LHCN-M2 (cell line): ENCODE results near the gene TMEM151B. TPM values are rescaled to one million over a fixed set of nuclear protein-coding genes. Genes with fewer than 3 reads are reported as not detected.

Experiments
- DNase-seq: peaks from one replicate; pipeline ENCODE4 v3.0.0-alpha.2; 2012; ENCODE audit warnings: low read depth
- total RNA-seq: library from RNA; depleted of rRNA; stranded (reverse); fragments of >200 nt; gene quantifications from 2 replicates; pipeline ENCODE4 v1.2.3, GENCODE V29; 2014

TMEM151B gene
- total RNA-seq, 1 experiment from 2014 or later, result not detected

DNA sequence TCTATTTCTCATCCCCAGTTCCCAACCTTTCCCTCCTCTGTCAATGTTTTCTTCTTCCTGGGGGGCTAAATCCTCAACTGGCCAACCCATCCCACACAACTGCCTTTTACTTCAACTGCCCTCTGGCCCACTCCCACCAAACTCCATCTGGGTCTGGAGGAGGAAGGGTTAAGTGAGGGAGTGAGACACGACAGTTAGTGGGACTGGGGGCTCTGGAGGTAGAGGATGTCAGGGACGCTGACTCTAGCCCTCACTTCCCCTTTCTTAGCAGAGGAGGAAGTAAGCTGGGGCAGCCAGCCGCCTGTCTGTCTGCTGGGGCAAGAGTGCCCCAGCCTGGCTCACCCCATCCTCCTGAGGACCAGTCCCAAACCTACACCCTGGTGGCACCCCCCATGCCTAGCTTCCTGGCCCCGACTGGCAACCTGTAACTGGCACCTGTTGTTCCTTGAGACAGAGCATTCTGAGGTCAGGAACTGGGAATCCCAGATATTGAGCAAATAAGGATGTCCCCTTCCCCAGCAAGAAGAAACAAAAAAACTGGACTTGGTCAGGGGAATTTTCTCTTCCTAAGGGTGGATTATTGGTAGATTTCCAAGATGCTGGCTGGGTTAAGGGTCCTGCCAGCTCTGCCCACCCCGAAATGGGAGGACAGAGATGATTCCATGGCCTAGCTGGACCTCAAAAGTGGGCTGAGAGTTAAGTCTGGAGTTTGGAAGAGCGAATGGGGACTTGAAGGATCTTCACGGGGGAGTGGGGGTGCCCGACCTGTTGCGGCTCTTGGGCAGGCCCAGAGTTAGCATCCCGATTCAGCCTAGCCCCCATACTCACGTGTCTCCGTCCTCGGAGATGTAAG lies 5.9 kb upstream of the TMEM151B start:
- DNase-seq, result no peak

DNA sequence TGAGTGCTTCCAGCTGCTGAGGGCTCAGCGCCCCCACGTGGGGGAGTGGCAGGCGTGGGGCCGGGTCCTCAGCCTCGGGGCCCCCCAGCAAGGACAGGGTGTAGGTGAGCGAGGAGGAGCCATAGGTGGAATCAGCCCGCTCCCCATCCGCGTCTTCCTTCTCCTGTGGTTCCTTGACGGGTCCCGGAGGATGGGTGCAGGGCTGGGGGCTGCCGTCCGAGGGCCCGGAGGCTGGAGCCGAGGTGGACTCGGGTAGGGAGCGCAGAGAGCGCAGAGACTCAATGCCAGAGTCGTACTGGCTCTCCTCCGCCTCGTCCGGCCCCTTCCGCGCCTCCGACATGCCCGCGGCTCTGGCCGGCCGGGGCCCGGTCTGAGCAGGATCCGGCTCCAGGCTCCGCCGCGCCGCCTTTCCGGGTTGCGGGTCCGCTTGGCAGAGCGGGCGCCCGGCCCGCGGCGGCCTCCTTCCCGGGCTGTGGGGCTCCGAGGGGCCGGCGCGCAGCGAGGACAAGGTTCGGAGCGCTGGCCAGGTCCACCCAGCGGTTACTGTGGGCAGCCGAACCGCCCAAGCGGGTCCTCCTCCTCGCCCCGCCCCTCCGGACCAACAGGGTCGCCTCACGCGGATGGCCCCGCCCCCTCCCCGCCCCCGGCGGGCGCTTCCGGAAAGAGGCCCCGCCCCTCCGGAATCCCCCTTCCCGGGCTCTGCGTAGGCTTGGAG lies 5.1 kb upstream of the TMEM151B start, which contains the start of gene NFKBIE:
Gene NFKBIE (minus strand): TSS at position 545 of the 715 bp plus-strand sequence. CDS start 205 bp downstream, at position 340.
- peak; percentile 84 for DNase-seq

DNA sequence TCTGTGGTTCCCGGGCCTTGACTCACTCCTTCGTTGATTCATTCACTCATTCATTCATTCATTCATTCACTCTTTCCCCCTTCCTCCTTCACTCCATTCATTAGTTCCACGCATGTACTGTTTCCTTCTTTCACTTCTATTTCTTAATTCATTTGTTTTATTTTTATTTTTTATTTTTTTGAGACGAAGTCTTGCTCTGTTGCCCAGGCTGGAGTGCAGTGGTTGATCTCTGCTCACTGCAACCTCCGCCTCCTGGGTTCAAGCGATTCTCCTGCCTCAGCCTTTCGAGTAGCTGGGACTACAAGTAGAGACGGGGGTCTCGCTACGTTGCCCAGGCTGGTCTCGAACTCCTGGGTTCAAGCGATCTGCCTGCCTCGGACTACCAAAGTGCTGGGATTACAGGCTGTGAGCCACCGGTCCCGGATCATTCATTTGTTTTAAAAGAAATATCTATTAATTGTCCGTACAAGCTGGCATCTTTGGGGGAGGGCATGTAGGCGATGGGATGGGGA lies 4.5 kb upstream of the TMEM151B start:
- no peak for DNase-seq

DNA sequence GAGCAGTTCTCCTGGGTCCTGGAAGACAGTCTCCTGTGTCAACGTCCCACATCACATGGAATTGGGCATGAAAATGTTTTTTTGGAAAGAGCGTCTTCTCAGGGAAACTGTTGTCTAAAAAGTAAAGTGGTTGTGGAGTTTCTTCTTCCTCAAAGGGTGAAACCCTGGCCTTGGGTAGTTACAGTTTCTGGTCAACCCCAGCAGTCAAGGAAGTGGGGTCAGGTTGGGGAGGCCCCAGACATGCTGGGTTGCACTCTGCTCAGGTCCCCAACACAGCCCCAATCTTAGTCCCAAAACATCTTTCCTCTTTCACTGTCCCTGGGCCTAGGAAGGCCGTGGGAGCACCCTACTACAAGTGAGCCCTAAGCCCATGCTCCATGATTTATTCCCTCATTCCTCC lies 3.9 kb upstream of the TMEM151B start:
- DNase-seq, result no peak

GRCh38 chr6:44267252-44267651 lies 3.0 kb upstream of the TMEM151B start:
- DNase-seq, result no peak

- DNase-seq, result peak; percentile 43
Measured at GRCh38 chr6:44268095-44268628, 2.1 kb upstream of the TMEM151B start.

DNA sequence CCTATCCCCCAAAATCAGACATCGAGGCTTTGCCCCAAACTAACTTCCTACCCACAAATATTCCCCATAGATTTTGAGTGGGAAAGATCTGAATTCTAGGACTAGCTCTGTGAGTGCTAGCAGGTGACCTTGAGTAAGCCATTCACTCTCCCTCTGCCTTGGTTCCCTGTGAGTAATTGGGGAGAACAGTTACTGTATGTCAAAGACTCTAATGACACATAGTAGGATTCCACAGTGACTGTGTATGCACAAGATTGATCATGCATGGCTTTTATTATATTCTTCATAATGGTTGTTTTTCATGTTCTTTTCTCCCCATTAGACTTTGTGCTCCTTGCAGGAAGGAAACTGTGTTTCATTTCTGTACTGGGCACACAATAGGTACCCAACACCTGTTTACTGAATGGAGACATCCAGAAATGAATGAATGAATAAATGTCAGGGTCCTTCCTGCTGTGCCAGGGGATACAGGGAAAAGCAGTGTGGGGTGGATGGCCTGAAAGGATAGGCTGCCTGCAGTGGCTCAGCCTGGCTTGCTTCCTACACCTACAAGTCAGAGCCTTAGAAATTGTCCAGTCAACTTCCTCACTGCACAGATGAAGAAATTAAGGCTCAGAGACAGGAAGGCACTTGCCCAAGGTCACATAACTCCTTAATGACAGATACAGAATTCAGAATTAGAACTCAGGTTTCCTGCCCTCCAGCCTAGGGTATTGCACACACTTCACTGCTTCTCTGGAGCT lies 901 bp upstream of the TMEM151B start:
- DNase-seq, result no peak

- DNase-seq, result no peak
Measured at GRCh38 chr6:44270526-44271405, 516 bp downstream of the TMEM151B start.

DNA sequence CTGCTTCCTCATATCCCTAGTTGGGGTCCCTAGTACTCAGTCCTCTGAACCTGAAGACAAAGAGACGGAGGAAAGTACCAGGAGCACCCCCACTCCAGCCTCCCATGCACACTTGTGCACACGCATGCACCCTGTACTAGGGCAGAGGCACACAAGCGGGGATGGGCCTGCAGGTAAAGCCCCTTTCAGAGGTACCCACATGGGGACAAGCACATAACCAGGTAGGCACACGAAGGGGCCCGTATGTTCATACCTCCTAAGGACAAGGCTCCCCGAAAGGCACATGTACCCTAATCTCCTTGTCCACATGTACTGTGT lies 1.1 kb downstream of the TMEM151B start:
- DNase-seq, result no peak

GRCh38 chr6:44271914-44272313 lies 1.7 kb downstream of the TMEM151B start:
- DNase-seq, result no peak

- DNase-seq, result no peak
Measured at GRCh38 chr6:44272529-44272928, 2.3 kb downstream of the TMEM151B start.

GRCh38 chr6:44272999-44273566 lies 2.8 kb downstream of the TMEM151B start:
- no peak for DNase-seq

- no peak for DNase-seq
Measured at GRCh38 chr6:44273617-44274016, 3.4 kb downstream of the TMEM151B start.

DNA sequence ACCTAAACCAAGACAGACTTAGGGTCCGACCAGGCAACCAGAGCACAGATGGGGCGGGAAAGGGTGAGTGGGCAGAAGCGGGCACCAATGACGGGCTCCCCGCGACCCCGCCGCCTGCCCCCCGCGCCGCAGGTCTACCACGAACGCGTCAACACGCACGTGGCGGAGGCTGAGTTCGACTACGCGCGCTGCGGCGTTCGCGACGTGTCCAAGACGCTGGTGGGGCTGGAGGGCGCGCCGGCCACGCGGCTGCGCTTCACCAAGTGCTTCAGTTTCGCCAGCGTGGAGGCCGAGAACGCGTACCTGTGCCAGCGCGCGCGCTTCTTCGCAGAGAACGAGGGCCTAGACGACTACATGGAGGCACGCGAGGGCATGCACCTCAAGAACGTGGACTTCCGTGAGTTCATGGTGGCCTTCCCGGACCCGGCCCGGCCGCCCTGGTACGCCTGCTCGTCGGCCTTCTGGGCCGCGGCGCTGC lies 5.1 kb downstream of the TMEM151B start:
- DNase-seq, result no peak

DNA sequence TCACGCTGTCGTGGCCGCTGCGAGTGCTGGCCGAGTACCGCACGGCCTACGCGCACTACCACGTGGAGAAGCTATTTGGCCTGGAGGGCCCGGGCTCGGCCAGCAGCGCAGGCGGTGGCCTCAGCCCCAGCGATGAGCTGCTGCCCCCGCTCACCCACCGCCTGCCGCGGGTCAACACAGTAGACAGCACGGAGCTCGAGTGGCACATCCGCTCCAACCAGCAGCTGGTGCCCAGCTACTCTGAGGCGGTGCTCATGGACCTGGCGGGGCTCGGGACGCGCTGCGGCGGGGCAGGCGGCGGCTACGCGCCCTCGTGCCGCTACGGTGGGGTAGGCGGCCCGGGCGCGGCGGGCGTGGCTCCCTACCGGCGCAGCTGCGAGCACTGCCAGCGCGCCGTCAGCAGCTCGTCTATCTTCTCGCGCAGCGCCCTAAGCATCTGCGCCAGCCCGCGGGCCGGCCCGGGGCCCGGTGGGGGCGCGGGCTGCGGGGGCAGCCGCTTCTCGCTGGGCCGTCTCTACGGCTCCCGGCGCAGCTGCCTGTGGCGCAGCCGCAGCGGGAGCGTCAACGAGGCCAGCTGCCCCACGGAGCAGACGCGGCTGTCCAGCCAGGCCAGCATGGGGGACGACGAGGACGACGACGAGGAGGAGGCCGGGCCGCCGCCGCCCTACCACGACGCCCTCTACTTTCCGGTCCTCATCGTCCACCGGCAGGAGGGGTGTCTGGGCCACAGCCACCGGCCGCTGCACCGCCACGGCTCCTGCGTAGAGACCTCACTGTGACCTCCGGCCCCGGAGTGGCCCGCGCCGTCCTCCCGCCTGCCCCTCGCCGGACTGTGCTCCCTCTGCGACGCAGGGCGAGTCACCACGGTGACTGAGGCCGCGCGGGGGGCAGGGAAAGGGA lies 5.7 kb downstream of the TMEM151B start:
- no peak for DNase-seq

- DNase-seq, result no peak
Measured at GRCh38 chr6:44276667-44277640, 6.7 kb downstream of the TMEM151B start.

GRCh38 chr6:44277763-44278162 lies 7.5 kb downstream of the TMEM151B start:
- no peak for DNase-seq

GRCh38 chr6:44278315-44278714 lies 8.1 kb downstream of the TMEM151B start:
- DNase-seq, result no peak
